Ishikawa (cell line): ENCODE measurements around the gene CRMP1.

Source experiments
- MAX ChIP-seq: IDR thresholded peaks from 2 replicates; pipeline ENCODE4 v1.6.1; 2012
- RAD21 ChIP-seq: IDR thresholded peaks from 2 replicates; pipeline ENCODE4 v1.6.1; 2012; ENCODE audit warnings: low read depth
- TEAD4 ChIP-seq: IDR thresholded peaks from 2 replicates; pipeline ENCODE4 v1.6.1; 2012
- YY1 ChIP-seq: IDR thresholded peaks from 2 replicates; pipeline ENCODE4 v1.6.1; 2012; ENCODE audit warnings: low read depth

- TF ChIP-seq MAX = no peak
- TF ChIP-seq RAD21 = no peak
- no peak for TF ChIP-seq TEAD4
- no peak for TF ChIP-seq YY1
Observed at GRCh38 chr4:5857199-5857598, 35.7 kb downstream of the CRMP1 start.
